ENCODE data around the gene BCL7A. TPM values are rescaled to one million over a fixed set of nuclear protein-coding genes. Genes with fewer than 3 reads are reported as not detected.

The BCL7A gene
- total RNA-seq, 1 donor from 2014 or later: 15.1 TPM

- ATAC-seq (ENCODE audit: poor library complexity) (peak; percentile 76), DNase-seq (no peak)
- intact Hi-C loops (cut with DNase I): no loop called here
Measured at GRCh38 chr12:121996050-121996944, 25.4 kb upstream of the BCL7A start.

DNA sequence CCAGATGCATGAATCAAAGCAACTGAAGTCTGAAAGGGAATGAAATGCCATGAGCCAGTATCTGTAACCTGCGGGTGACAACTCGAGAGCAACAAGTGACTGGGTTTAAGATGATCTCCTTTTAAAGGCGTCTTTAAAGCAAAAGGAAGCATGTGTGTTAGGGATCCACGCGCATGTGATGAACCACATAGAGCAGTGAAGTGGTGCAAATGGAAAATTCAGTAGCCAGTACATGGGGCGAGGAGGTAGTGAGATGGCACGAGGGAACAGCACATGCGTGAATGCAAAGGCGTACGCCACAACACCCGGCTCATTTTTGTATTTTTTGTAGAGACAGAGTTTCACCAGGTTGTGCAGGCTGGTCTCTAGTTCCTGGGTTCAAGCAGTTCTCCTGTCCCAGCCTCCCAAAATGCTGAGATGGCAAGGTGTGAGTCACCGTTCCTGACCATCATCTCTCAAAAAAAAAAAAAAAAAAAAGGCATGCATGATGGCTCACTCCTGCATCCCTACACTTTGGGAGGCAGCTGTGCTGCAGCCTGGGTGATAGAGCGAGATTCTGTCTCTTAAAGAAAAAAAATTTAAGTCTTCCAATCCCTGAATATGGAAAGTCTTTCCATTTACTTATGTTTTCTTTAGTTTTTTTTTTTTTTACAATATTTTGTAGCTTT lies 24.6 kb upstream of the BCL7A start:
- DNase-seq (no peak), ATAC-seq (ENCODE audit: poor library complexity) (peak; percentile 28)
- intact Hi-C loops (cut with DNase I): no loop called here

DNA sequence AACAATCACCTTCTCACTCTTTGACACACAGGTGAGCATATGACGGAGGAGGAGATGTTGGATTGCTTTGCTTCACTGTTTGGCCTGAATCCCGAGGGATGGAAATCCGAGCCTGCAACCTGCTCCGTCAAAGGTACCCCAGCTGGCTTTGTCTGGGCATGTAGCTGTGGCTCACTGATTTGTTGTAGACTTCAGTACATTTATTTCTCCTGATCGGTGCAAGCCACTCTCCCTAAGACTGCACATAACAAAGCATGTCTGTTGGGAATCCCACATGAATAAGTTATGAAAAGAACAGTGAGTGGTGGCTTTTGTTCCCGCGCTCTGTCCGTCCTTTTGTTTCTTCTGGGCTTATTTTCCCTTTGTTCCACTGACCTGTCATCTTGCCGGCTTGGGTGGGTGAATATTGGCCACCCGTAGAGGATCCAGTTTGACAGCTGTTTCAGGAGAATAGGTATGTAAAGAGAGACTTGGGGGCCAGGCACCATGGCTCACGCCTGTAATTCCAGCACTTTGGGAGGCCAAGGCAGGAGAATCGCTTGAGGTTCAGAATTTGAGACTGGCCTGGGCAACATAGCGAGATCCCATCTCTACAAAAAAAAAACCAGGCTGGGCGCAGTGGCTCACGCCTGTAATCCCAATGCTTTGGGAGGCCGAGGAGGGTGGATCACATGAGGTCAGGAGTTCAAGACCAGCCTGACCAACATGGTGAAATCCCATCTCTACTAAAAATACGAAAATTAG lies 20.0 kb upstream of the BCL7A start:
- ATAC-seq (ENCODE audit: poor library complexity) (no peak), DNase-seq (no peak)
- intact Hi-C loops (cut with DNase I): no loop called here

GRCh38 chr12:122003651-122004611 lies 17.8 kb upstream of the BCL7A start:
- ATAC-seq (ENCODE audit: poor library complexity) (peak; percentile 9), DNase-seq (no peak)
- intact Hi-C loops (cut with DNase I): no loop called here

GRCh38 chr12:122004633-122005071 lies 17.0 kb upstream of the BCL7A start:
- ATAC-seq (ENCODE audit: poor library complexity): peak; percentile 55
- intact Hi-C loops (cut with DNase I): no loop called here

DNA sequence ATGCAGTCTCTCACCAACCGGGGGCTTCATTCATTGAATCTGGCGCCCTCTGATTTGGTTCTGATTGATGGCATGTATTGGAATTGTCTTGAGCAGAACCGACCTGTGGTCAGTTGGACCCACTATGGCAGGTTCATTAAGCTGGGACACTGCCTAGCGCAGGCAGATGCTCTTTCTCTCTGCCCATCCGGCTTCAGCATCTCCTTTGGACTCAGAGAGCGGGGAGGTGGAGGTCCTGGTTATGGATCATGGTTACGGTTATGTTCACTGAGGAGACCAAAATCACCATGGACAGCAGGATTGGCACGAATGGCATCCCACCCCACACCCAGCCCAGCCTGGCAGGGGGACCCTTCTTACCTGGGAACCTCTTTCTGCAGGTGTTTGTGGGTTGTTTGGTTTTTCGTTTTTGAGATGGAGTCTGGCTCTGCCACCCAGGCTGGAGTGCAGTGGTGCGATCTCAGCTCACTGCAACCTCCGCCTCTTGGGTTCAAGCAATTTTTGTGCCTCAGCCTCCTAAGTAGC lies 16.4 kb upstream of the BCL7A start:
- intact Hi-C loops (cut with DNase I): no loop called here
- no peak for DNase-seq
- ATAC-seq (ENCODE audit: poor library complexity): no peak

More at GRCh38 chr12:122004633-122005071, 17.0 kb upstream of the BCL7A start:
- DNase-seq: no peak

DNA sequence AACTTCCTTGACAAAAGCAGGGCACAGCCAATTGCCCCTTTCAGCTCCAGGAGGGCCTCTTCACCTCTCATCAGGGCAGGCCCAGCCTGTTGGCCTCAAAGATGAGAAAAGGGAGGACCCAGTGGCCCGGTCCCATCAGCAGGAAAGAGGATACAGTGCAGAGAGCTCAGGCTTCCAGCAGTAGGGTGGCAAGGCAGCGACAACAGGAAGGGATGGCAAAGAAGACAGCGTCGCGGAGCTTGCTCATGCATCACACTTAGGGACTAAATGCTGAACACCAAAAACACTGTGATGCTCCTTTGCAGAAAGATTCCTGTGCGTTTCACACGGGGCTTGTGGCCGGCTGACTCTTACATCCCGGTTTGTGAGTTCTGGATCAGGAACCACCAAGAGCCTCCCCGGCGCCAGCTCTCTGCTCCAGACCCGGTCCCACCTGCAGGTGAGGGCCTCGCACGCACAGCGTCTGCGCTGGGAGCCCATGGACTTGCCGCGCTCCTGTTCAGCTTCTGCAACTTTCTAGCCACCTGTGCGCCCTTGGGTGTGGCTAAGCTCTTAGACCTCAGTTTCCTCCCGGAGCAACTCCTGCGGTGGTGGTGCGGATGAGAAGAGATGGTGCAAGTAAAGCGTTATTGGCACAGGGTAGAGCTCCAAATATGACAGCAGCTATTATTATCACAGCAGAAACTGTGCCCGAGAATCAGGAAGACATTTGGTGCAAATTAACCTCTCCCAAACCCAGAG lies 15.3 kb upstream of the BCL7A start:
- DNase-seq (no peak), ATAC-seq (ENCODE audit: poor library complexity) (peak; percentile 51)
- intact Hi-C loops (cut with DNase I): no loop called here

GRCh38 chr12:122009741-122010140 lies 11.9 kb upstream of the BCL7A start:
- intact Hi-C loops (cut with DNase I): no loop called here
- DNase-seq (no peak), ATAC-seq (ENCODE audit: poor library complexity) (no peak)

- intact Hi-C loops (cut with DNase I): no loop called here
Measured at GRCh38 chr12:122012184-122012583, 9.5 kb upstream of the BCL7A start.

DNA sequence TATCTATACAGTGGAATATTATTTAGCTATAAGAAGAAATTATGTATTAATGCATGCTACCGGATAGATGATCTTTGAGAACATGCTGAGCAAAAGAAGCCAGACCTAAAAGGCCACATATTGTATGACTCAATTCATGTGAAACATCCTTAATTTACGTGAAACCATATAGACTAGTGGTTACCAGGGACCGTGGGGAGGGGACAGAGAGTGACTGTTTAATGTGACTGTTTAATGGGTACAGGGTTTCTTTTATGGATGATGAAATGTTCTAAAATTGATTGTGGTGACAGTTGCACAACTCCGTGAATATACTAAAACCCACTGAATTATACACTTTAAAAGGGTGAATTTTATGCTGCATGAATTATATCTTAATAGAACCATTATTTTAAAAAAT lies 8.5 kb upstream of the BCL7A start:
- no peak for ATAC-seq (ENCODE audit: poor library complexity)
- intact Hi-C loops (cut with DNase I): no loop called here
- DNase-seq: no peak

More at GRCh38 chr12:122012184-122012583, 9.5 kb upstream of the BCL7A start:
- DNase-seq: no peak
- ATAC-seq (ENCODE audit: poor library complexity): no peak

- no peak for ATAC-seq (ENCODE audit: poor library complexity)
- intact Hi-C loops (cut with DNase I): no loop called here
Measured at GRCh38 chr12:122013791-122014590, 7.7 kb upstream of the BCL7A start.

GRCh38 chr12:122014781-122015180 lies 6.9 kb upstream of the BCL7A start:
- intact Hi-C loops (cut with DNase I): no loop called here
- ATAC-seq (ENCODE audit: poor library complexity): no peak
- no peak for DNase-seq

More at GRCh38 chr12:122013791-122014590, 7.7 kb upstream of the BCL7A start:
- DNase-seq: no peak

- ATAC-seq (ENCODE audit: poor library complexity) (no peak), DNase-seq (no peak)
- intact Hi-C loops (cut with DNase I): no loop called here
Measured at GRCh38 chr12:122018457-122018856, 3.2 kb upstream of the BCL7A start.

- DNase-seq (no peak), ATAC-seq (ENCODE audit: poor library complexity) (no peak)
- intact Hi-C loops (cut with DNase I): no loop called here
Measured at GRCh38 chr12:122018937-122019336, 2.7 kb upstream of the BCL7A start.

DNA sequence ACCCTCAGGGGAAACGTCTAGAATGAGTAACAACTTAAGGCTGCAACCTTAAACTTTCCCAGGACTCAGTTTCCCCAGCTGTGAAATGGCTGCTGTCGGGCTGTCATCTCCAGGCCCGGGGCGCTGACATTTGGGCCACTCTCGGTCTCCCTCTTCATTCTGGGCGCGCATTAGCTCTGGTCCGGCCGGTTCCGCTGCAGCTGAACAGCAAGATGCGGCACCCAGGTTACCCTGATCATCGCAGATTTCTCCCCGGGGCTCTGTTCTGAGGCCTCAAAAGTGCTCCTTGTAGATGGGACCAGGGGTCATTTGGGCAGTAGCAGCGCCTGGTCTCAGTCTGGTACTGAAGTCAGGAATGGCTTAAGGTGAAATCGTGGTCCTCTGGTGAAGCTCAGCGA lies 890 bp upstream of the BCL7A start:
- intact Hi-C loops (cut with DNase I): no loop called here
- no peak for ATAC-seq (ENCODE audit: poor library complexity)
- DNase-seq: no peak

DNA sequence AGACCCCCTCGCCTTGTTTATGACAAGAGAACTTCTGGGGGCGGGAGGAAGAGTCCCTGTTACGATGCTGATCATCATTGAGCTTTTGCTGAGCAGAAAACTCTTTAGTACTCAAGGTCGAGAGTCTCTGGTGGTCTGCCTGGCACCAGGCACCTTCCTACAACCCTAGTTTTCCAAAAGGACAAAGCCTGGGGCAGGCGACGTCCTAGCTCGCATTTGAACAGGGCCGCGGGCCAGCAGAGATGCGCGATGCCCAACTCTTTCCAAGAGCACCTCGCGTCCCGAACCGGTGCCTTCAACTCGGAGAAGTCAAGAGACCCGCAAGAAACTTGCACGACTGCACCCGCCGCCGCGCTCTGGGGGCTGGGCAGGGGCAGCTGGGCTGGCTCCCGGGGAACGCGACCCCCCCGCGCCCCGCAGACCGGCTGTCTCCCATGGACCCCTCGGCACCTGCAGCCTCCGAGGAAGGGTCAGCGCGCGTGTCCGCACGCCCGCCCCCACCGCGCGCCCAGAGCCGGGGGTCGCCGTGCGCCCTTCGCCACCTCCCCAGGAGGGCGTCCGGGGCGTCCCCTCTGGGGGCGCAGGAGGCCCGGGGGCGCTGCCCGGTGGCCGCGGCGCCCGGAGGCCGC lies 377 bp upstream of the BCL7A start:
- ATAC-seq (ENCODE audit: poor library complexity): peak; percentile 5
- intact Hi-C loops (cut with DNase I): no loop called here
- peak; percentile 60 for DNase-seq
